Sciatic nerve (tissue), 2 donors: Measurements from ENCODE around the gene SMIM27. TPM values are rescaled to one million over a fixed set of nuclear protein-coding genes. Genes with fewer than 3 reads are reported as not detected.
A peak's percentile ranks its signal among the peaks of the same experiment; 100 is the strongest.

Experiments
- ATAC-seq: fragments of 200-7000 bp; cut with Tn5 transposase; one replicate; pipeline ENCODE4 v1.9.1; 2020; ENCODE audit warnings: mild to moderate bottlenecking, moderate library complexity
- DNase-seq: peaks from one replicate; pipeline ENCODE4 v3.0.0-alpha.2; 2020; ENCODE audit warnings: low spot score
- intact Hi-C: fragments of 100-400 bp; cut with DNase I; formaldehyde crosslinking; loops from one replicate; pipeline ENCODE4 v1.14.2; 2022
- total RNA-seq: library from RNA; stranded (reverse); fragmentation: NEBNext Ultra II Directional; extraction: Animal tissue kit (Norgen Biotek cat#: 25700); gene quantifications from one replicate; pipeline ENCODE4 v1.2.1, GENCODE V29; 2021
- donor health status: DM: no; HTN: no; CAD: no.
- donor health status: DM: no; HTN: no; CAD: no.

Gene SMIM27
- total RNA-seq, 1 donor from 2014 or later, result 15.4 TPM

DNA sequence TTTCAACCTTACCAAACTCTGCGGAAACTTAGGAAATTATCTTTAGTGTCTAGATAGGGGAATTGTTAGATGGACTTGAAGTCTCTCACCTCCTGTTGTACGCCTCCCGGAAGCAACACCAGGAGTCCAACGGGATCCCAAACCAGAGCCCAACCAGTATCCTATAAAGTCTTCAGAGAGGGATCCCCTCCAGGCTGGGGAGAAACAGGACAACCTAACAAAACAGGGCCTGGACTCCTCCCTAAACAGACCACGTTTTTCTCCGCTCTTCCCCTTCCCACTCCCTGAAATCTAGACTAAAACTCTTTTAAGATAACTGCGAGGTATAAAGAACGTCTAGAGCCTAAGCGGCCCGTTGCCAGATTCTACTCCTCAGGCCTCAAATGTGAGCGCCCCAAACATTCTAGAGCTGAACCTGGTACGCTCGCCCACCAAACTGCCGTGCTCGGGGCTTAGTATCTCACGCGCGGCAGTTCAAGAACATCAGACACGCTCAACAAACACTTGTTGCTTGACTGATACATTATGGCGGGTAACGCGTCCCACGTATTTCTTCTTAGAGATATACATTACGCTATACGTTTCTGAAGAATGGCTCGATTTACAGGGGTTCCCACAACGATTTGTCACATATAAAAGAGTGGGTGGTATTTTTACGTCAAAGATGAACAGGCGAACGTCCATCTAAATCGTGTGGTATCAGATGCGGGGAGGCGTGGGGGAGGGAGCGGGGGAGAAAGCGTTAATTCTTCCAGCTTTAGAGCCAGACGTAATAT lies 663 bp upstream of the SMIM27 start:
- intact Hi-C loops, result no loop called here
- no peak for DNase-seq

GRCh38 chr9:32554107-32554506 lies 2.0 kb downstream of the SMIM27 start:
- DNase-seq (no peak), ATAC-seq (no peak)
- intact Hi-C loops, result no loop called here

More for the DNA sequence above, 663 bp upstream of the SMIM27 start:
- peak; percentile 40 for ATAC-seq

DNA sequence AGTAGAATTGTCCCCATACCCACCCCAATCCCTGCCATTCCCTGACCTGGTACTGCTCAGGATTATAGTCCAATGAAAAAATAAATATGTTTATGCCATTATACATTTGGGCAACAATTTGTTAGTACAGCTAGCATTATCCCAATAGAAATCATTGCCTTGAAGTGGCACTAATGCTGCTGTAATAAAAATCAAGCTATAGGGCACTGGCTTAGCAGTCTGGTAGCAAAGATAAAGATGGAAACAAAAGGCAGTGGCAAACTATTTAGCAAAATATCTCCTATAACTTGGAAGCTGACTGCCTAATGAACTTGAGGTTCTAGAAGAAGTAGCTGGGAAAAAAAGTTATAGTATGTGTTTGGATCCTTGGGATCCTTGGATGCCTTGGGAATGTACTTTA lies 2.5 kb downstream of the SMIM27 start:
- intact Hi-C loops, result no loop called here
- ATAC-seq, result no peak
- DNase-seq, result no peak

DNA sequence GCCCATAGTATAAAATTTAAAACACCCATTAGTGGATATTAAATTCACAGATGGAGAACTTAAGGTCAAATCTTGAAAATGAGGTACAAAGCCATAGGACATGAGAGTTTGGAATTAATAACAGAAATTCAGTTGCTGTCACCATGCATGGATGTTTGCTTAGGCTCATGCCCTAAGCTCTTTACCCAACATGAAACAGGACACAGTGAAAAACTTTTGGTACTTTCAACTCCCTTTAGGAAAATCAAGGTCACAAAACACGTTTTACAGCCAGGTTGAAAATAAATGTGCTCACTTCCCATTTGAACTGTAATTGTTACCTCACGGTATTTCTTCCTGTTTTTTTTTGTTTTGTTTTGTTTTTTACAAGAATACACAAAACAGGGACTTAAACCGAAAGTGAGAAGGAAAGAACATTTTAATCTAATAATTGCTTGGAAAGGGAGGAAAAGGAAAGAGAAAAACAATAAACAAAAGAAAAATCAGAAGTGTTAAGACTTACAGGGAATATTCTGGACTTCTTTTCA lies 6.3 kb downstream of the SMIM27 start:
- ATAC-seq, result no peak
- intact Hi-C loops, result no loop called here
- no peak for DNase-seq

DNA sequence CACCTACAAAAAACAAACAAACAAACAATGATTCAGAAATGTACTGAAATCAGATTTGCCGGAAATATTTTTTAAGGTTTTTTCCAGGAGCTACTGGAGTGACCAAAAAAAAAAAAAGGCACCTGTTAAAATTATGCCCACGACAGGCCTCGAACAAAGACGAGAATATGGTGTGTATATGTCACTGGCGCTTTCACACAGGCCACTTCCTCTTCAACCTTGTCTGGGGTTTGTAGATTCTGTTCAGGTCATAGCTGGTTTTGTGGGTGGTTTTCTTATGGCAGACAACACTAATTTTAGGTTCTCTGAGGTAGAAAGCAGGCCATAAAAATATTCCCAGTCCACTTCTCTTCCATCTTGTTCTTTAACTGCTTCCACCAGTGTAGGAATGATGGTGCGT lies 13.8 kb downstream of the SMIM27 start:
- ATAC-seq (no peak), DNase-seq (no peak)
- intact Hi-C loops, result no loop called here

DNA sequence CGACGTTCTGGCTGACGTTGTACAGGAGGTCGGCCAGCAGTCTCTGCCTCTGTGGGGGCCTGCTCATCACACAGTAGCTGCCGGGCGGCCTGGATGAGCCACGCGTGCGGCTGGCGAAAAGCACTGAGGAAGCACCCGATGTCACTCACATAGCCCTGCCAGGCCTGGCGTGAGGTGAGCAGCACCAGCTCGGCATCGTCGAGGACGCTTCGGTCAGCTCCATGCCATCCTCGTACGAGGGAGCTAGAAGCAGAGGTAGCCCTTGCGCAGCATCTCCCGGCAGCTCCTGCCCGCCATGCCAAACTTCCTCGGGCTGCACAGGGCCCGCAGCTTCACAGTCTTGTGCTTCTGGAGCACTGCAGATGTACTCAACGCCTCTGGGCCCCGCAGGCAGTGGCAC lies 14.6 kb downstream of the SMIM27 start:
- intact Hi-C loops, result no loop called here
- ATAC-seq (no peak), DNase-seq (no peak)

DNA sequence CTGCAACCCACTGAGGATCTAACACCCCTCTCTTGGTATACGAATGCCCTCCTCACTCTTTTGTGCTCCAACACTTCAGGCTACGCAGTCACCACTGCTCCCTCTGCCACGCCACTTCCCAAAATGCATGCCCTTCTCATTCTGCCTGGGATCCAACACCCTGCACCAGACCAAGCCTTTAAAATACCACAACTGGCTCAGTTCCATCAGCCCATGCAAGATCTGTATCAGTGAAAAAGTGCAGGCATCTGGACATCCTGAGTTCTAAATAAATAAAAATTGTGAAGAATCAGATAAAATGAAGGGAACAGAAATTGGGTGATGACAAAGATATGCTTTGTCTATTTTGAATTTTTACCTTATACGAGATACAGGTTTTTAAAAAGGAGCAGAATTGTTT lies 18.1 kb downstream of the SMIM27 start:
- ATAC-seq, result no peak
- intact Hi-C loops, result no loop called here
- no peak for DNase-seq

DNA sequence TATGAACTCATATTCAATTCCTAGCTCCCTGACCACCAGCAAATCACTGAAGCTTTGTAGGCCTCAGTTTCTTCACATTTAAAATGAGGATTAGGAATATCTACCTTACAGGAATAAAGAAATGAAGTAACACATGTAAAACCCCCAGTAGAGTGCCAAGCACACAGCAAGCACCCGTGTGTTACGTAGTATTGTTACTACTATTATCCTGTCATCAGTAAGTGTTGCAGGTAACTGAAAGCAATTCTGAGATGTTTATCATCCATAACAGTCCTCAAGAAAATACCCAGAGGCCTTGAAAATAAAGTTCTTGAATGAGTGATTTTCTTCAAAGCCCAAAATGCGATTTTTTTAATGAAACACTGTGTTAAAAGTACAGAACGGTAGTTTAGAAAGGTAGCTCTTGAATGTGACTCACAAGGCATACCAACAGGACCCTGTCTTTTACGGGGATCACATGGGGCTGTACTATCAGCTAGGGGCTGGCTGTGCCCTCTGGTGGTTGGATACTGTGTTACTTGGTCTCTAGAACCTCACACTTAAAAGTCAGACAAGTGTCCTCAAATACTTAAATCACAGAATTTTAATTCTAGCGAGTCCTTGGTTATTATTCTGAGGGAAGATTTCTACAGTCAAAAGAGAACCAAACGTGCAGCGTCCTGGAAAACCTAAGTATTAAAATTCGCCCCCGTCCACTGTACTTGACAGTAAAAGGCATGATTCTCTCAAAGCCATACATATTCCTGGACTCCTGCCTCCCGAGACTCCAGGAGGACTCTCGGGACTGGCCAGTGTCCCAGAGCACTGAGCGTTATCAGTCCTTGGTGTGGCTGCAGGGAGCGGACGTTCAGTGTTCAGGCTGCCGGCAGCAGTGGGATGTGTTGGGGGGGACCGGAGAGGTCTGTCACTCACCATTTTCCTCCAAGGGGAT lies 20.1 kb downstream of the SMIM27 start:
- intact Hi-C loops, result no loop called here
- no peak for DNase-seq
- peak; percentile 91 for ATAC-seq

DNA sequence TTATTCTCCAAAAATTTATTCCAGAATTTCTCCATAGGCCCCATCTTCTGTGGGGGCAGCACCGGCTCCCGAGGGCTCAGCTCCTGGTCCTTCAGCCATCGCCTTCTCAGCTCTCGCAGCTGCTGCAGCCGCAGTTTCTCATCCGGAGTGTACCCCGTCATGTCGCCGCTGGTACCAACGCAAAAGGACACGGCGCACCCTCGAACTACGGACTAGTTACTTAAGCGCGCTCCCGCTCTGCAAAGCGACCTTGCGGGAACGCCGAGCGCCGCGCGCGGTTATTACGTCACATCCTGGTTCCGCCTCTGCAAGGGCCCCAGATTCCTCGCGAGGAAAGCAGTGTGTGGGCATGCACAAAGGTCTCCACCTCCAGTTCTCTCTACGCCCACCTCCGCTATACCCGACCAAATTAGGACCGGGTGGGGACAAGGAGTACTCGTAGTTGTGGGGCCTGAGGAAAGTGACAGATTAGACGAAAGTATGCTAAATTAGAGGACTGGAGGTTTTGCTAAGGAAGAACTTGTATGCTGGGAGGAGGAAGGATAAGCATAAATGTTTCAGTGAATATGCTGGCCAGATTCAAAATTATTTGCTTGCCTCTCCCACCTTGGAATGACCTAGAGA lies 20.9 kb downstream of the SMIM27 start, which contains the start of gene NDUFB6:
NDUFB6 (minus strand) TSS at position 260 of the 624 bp plus-strand sequence; CDS start at position 161, 99 bp downstream.
- ATAC-seq, result peak; percentile 99

GRCh38 chr9:32573821-32574220 lies 21.7 kb downstream of the SMIM27 start:
- intact Hi-C loops, result no loop called here
- ATAC-seq (no peak), DNase-seq (no peak)

More for the DNA sequence above, 20.9 kb downstream of the SMIM27 start, which contains the start of gene NDUFB6:
- intact Hi-C loops, result no loop called here
- DNase-seq, result peak; percentile 96

GRCh38 chr9:32574858-32575257 lies 22.7 kb downstream of the SMIM27 start:
- DNase-seq (no peak), ATAC-seq (no peak)
- intact Hi-C loops, result loop anchor here (5.0 kb wide), 1 partner anchor 193 kb away; the partner anchor contains the start of gene ACO1

DNA sequence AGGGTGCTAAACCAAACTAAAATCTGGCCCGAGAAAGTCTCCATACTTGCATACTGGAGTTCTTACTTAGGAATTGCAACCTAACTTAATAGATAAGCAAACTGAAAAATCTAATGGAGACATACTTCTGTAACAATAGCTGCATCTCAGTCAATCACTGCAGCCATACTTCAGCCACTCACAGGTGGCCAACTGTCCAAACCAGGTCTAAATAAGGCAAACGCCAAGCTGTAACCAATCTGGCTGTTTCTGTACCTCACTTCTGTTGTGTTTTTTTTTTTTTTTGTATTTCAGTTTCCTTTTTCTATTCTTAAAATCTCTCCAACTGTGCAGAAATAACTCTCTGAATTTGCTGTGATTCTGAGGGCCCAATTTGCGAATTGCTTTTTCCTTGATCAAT lies 25.2 kb downstream of the SMIM27 start:
- DNase-seq (no peak), ATAC-seq (no peak)
- intact Hi-C loops, result loop anchor here (5.0 kb wide), 1 partner anchor 195 kb away; the partner anchor contains the start of gene ACO1

GRCh38 chr9:32578976-32579375 lies 26.8 kb downstream of the SMIM27 start:
- DNase-seq (no peak), ATAC-seq (no peak)
- intact Hi-C loops, result loop anchor here (5.0 kb wide), 1 partner anchor 197 kb away; the partner anchor contains the start of gene ACO1

DNA sequence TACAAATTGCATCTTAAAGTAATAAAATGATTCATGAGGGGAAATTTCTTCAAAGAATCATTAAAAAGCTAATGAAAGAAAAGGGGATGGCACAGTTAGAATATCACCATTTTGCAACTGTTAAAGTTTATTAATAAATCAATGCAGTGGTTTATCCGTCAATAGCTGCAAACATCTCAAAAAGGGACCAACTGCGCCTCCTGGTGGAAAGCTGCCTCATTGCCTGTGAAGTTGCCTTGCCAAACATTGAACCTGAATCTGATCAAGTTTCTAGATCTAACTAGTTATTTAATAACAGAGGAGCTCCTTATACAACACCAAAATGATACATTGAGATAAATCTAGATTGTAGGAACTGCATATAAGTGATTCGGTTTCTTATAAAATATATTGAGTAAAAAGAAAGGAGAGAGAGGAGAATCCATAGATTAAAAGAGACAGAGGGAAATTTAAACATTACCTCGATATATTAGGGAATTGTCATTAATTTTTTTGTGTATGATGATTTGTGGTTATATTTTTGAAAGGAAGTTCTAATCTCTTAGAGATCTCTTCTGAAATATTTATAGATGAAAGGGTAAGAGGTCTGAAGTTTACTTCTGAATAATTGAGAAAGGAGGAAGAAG lies 27.7 kb downstream of the SMIM27 start:
- DNase-seq (peak; percentile 88), ATAC-seq (peak; percentile 51)
- intact Hi-C loops, result loop anchor here (5.0 kb wide), 1 partner anchor 198 kb away; the partner anchor contains the start of gene ACO1

GRCh38 chr9:32580631-32581300 lies 28.6 kb downstream of the SMIM27 start:
- DNase-seq (no peak), ATAC-seq (no peak)
- intact Hi-C loops, result no loop called here

DNA sequence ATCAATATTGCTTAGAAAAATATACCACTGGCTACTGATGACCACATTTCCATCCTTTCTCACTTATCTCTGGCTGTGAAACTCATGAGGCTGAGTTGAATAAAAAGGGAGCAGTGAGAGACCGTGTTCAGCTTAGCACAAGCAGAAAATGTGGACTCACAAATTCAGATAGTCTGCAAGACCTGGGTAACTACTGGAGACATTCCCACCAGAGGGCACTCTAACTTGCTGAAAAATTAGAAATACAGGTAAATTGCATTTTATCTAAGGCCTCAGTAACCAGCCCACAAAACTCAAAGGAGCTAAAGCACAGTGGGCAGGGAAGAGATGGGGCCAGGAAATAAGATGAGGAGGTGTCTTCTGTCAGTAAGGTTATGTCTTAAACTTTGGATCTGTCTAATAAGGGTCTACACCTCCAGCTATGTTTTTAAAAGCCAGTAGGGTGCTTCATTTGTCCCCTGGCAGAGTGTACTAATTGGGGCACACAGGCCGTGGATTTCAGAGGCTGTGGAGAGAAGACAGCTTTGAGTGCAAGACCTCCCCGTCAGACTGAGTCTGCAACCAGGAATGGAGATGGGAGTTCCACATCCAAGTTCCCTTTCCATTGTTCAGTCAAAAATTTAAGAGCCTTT lies 29.5 kb downstream of the SMIM27 start:
- ATAC-seq (no peak), DNase-seq (no peak)
- intact Hi-C loops, result no loop called here

GRCh38 chr9:32584784-32585183 lies 32.7 kb downstream of the SMIM27 start:
- DNase-seq, result no peak
- intact Hi-C loops, result loop anchor here (5.0 kb wide), 1 partner anchor 383 kb away; no protein-coding TSS in a partner anchor
- ATAC-seq, result no peak
